Fibroblast of mammary gland (primary cell): Measurements from ENCODE around the gene GRM4.
A peak's percentile ranks its signal among the peaks of the same experiment; 100 is the strongest.

ENCODE experiments used
- DNase-seq: peaks from one replicate; pipeline ENCODE4 v3.0.0-alpha.2; 2010; ENCODE audit warnings: low read depth
- H3K4me3 ChIP-seq: 2 replicates; pipeline ENCODE4 v1.5.1; 2011; ENCODE audit warnings: low read depth, mild to moderate bottlenecking, low read length, moderate library complexity; ENCODE audit not compliant: control insufficient read depth
- TF ChIP-seq, protein P1 (sequence below): conservative IDR thresholded peaks from 2 replicates; pipeline ENCODE4 v1.5.1; 2011; ENCODE audit warnings: low read depth, low read length, inconsistent platforms; ENCODE audit not compliant: control insufficient read depth, insufficient read depth

GRM4 gene

DNA sequence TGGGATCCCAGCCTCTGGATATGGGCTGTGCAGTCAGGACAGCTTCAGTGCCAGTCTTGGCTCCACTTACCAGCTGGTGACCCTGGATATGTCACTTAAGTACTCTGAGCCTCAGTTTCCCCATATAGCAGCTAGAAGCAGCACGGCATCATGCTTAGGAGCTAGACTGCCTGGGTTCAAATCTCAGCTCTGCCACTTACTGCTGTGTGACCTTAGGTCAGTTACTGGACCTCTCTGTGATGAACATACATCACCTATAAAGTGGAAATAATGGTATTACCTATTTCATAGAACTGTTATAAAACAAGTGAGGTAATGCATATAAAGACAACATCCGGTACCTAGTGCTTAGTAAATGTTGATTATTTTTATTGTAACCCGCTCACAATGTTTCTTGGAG is 83.7 kb downstream of the GRM4 start:
- TF ChIP-seq, protein P1, sequence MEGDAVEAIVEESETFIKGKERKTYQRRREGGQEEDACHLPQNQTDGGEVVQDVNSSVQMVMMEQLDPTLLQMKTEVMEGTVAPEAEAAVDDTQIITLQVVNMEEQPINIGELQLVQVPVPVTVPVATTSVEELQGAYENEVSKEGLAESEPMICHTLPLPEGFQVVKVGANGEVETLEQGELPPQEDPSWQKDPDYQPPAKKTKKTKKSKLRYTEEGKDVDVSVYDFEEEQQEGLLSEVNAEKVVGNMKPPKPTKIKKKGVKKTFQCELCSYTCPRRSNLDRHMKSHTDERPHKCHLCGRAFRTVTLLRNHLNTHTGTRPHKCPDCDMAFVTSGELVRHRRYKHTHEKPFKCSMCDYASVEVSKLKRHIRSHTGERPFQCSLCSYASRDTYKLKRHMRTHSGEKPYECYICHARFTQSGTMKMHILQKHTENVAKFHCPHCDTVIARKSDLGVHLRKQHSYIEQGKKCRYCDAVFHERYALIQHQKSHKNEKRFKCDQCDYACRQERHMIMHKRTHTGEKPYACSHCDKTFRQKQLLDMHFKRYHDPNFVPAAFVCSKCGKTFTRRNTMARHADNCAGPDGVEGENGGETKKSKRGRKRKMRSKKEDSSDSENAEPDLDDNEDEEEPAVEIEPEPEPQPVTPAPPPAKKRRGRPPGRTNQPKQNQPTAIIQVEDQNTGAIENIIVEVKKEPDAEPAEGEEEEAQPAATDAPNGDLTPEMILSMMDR = no peak
- H3K4me3 ChIP-seq = no peak overlapping the region
- DNase-seq = no peak

DNA sequence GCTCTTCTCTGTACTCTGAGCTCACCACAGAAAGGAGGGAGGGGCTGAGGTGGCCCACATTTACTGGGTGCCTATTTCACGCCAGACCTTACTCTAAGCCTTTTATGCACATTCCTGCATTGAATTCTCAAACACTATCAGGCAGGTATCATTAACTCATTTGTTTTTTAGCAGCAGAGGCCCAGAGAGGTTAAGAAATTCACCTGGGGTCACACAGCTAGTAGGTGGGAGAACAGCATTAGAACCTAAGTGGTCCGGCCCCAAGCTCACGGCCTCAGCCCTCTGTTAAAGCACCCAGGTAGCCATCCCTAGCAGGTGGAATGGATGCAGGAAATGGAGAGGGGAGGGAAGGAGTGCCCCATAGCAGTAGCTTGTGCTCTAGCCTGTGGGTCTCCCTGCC is 84.5 kb downstream of the GRM4 start:
- no peak overlapping the region for H3K4me3 ChIP-seq
- TF ChIP-seq, protein P1 = no peak
- DNase-seq = no peak

DNA sequence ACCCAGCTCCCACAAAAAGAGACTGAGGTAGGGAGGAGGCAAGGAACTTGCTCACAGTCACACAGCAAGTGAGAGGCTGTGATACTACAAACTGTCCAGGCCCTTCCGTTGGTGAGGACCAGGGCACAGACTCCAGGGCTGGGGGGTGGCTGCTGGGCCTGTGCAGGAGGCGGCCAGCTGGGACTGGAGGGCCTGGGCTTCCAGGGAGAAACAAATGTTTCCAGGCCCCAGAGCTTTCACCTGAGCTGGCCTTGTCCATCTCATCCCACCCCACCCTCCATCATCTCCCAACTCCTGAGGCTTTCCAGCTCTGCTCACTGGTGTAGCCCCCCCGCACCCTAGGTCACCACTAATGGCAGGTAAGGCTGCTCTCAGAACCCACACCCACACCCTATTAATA is 86.0 kb downstream of the GRM4 start:
- no peak overlapping the region for H3K4me3 ChIP-seq
- TF ChIP-seq, protein P1 = no peak
- no peak for DNase-seq

DNA sequence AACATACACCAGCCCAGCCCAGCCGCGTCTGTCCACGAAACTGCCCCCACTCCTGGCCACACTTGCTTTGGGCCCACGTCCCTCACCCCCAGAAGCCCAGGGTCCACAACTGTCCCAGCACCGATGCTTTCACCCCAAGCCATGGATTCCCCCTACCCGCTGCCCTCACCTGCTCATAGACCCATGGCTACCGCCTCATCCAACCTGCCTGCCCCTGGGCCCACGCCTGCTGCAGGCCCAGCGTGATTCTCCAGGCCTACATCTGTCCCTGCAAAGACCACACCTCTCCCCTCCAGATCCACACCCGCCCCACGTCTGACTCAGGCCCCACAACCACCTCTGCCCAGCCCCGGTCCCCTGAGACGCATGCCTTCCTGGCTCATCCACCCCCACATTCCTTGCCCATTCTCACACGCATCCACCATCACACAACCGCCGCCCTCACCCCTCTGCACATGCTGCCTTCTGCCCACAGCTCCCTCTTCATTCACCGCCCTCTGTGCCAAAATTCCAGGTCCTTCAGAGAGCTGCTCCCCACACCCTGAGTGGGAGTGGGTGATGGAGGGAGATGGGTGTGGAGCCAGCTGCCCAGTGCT is 86.7 kb downstream of the GRM4 start:
- DNase-seq = peak; percentile 52
- TF ChIP-seq, protein P1 = no peak
- H3K4me3 ChIP-seq = no peak overlapping the region

DNA sequence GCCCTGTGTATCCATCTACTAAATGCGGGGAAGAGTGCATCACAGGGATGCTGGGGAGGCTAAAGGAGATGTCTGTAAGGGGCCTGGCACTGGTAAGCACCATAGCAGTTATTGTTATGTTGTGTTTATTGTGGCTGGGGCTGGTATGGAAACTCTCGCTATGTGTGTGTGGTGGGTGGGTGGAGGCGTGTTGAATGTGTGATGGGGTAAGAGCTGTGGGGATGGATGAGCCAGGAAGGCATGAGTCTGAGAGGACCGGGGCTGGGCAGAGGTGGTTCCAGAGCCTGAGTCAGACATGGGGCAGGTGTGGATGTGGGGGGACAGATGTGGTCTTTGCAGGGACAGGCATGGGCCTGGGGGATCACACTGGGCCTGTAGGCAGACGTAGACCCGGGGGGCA is 88.1 kb downstream of the GRM4 start:
- H3K4me3 ChIP-seq = no peak overlapping the region
- DNase-seq = no peak
- TF ChIP-seq, protein P1 = no peak

DNA sequence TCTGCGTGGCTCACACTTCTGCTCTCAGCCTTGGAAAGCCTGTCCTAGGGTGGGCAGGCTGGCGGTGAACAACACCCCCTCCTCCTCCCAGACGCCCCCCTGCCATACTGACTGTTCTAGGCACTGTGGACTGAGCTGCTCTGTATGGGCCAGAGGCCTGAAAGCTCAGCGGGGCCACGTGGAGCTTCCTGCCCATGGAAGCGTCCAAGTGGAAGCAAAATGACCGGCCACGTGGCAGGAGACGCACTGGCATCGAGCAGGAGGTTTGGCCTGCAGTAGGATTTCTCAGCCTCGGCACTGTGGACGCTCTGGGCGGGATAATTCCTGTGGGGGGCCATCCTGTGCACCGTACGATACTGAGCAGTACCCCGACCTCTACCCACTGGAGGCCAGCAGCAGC is 88.7 kb downstream of the GRM4 start:
- TF ChIP-seq, protein P1 = no peak
- no peak overlapping the region for H3K4me3 ChIP-seq
- DNase-seq = no peak
